Endothelial cell of umbilical vein (primary cell): Measurements from ENCODE around the gene FUZ. TPM values are rescaled to one million over a fixed set of nuclear protein-coding genes. Genes with fewer than 3 reads are reported as not detected.

ENCODE experiments used
- BruUV-seq: library from RNA; stranded (reverse); fragments of 400-500 nt; replicated peaks from 2 replicates; lab custom pipeline; 2021; lab: Mats Ljungman, UMichigan
- CTCF ChIA-PET: fragments of 300-600, 350-600 bp; sonication (Branson Sonifier 250); formaldehyde crosslinking; loops from one replicate; lab custom pipeline; 2021; ENCODE audit warnings: antibody characterized with exemption, inconsistent platforms; lab: Charles Lee
- POLR2A ChIA-PET: fragments of 300-600, 350-600 bp; sonication (Branson Sonifier 250); formaldehyde crosslinking; loops from one replicate; lab custom pipeline; 2021; ENCODE audit warnings: antibody characterized with exemption, inconsistent platforms; lab: Charles Lee
- DNase-seq: peaks from one replicate; pipeline ENCODE4 v3.0.0-alpha.2; 2011; ENCODE audit warnings: low read depth, low spot score
- FAIRE-seq: peaks from 2 replicates; lab custom pipeline; 2011; peaks lifted over from hg19 to GRCh38; lab: Jason Lieb, UNC
- H2AFZ ChIP-seq: 2 replicates; pipeline ENCODE4 v1.6.0; 2012; ENCODE audit warnings: low read depth, low read length, control low read depth, inconsistent platforms
- H3K27ac ChIP-seq: 2 replicates; pipeline ENCODE4 v1.5.1; 2011; ENCODE audit warnings: low read depth, mild to moderate bottlenecking, control low read depth, low read length, moderate library complexity; ENCODE audit not compliant: insufficient read depth
- H3K27me3 ChIP-seq, 2 experiments: 2 replicates each; pipeline versions ENCODE4 v1.6.0 to v1.6.1; 2011; ENCODE audit warnings: low read length in 2 of 2, mixed read lengths in 1 of 2; ENCODE audit not compliant: control insufficient read depth in 2 of 2, insufficient read depth in 2 of 2
- H3K36me3 ChIP-seq, 2 experiments: 2 replicates in 1 of 2; 3 replicates in 1 of 2; pipeline ENCODE4 v1.5.1; 2011; ENCODE audit warnings: low read length in 2 of 2, mild to moderate bottlenecking in 1 of 2, moderate library complexity in 1 of 2; ENCODE audit not compliant: control insufficient read depth in 2 of 2, insufficient read depth in 2 of 2; ENCODE audit errors: extremely low read depth in 1 of 2
- H3K4me1 ChIP-seq: 3 replicates; pipeline ENCODE4 v1.5.1; 2011; ENCODE audit warnings: mild to moderate bottlenecking, low read length; ENCODE audit not compliant: control insufficient read depth, insufficient read depth; ENCODE audit errors: extremely low read depth
- H3K4me2 ChIP-seq: 2 replicates; pipeline ENCODE4 v1.6.1; 2011; ENCODE audit warnings: low read length, control low read depth, mixed read lengths; ENCODE audit not compliant: insufficient read depth
- H3K4me3 ChIP-seq, 3 experiments: fragments of 200-600 bp in 1 of 3; sonication (generic), shearing (Covaris generic) in 1 of 3; replicated peaks in 1 of 3; 2 replicates each; pipeline ENCODE4 v1.5.1; 2011 to 2016; ENCODE audit warnings: control low read depth in 3 of 3, low read length in 3 of 3, mild to moderate bottlenecking in 2 of 3, inconsistent platforms in 1 of 3, low read depth in 1 of 3, moderate library complexity in 1 of 3; ENCODE audit not compliant: insufficient read depth in 1 of 3
- H3K79me2 ChIP-seq: 2 replicates; pipeline ENCODE4 v1.6.0; 2012; ENCODE audit warnings: low read length, inconsistent platforms; ENCODE audit not compliant: control insufficient read depth, insufficient read depth
- H3K9ac ChIP-seq: replicated peaks from 2 replicates; pipeline ENCODE3; 2011; ENCODE audit warnings: low read length, control low read depth; ENCODE audit not compliant: insufficient read depth; ENCODE audit errors: extremely low read depth
- H3K9me1 ChIP-seq: replicated peaks from 3 replicates; pipeline ENCODE4 v1.6.0; 2011; ENCODE audit warnings: mild to moderate bottlenecking, low read length; ENCODE audit not compliant: control insufficient read depth, insufficient read depth; ENCODE audit errors: extremely low read depth
- H3K9me3 ChIP-seq: replicated peaks from 2 replicates; pipeline ENCODE4 v1.5.1; 2012; ENCODE audit warnings: low read length, inconsistent platforms; ENCODE audit not compliant: control insufficient read depth, insufficient read depth
- H4K20me1 ChIP-seq: replicated peaks from 2 replicates; pipeline ENCODE3; 2011; ENCODE audit warnings: mild to moderate bottlenecking, low read length; ENCODE audit not compliant: control insufficient read depth, insufficient read depth; ENCODE audit errors: extremely low read depth
- CTCF ChIP-seq, 2 donors: IDR thresholded peaks; 1 replicate in 1 of 2; 2 replicates in 1 of 2; pipeline ENCODE4 v1.5.1; 2011; ENCODE audit warnings: low read length in 2 of 2, mild to moderate bottlenecking in 2 of 2, moderate library complexity in 2 of 2, control low read depth in 1 of 2, inconsistent platforms in 1 of 2, low read depth in 1 of 2; ENCODE audit not compliant: insufficient read depth in 1 of 2; ENCODE audit errors: extremely low read depth in 1 of 2
- EZH2 ChIP-seq: IDR thresholded peaks from 2 replicates; pipeline ENCODE4 v1.6.1; 2012; ENCODE audit warnings: borderline replicate concordance, low read depth, mild to moderate bottlenecking, moderate library complexity, low read length, inconsistent platforms; ENCODE audit not compliant: severe bottlenecking
- FOS ChIP-seq: IDR thresholded peaks from 2 replicates; pipeline ENCODE4 v1.6.1; 2011; ENCODE audit warnings: mild to moderate bottlenecking, low read length, moderate library complexity, borderline replicate concordance; ENCODE audit not compliant: insufficient read depth
- GATA2 ChIP-seq: IDR thresholded peaks from 2 replicates; pipeline ENCODE4 v1.7.0; 2011; ENCODE audit warnings: low read depth, mild to moderate bottlenecking, moderate library complexity, mixed read lengths, low read length; ENCODE audit not compliant: insufficient read length, insufficient read depth
- JUN ChIP-seq: IDR thresholded peaks from 2 replicates; pipeline ENCODE4 v1.6.1; 2011; ENCODE audit warnings: borderline replicate concordance, low read depth; ENCODE audit not compliant: insufficient read length, insufficient read depth
- MAX ChIP-seq: IDR thresholded peaks from 2 replicates; pipeline ENCODE4 v1.6.1; 2011; ENCODE audit not compliant: insufficient read depth, insufficient read length
- MYC ChIP-seq: IDR thresholded peaks from one replicate; pipeline ENCODE4 v1.6.1; 2011; ENCODE audit warnings: mild to moderate bottlenecking, low read depth, low read length
- POLR2A ChIP-seq: IDR thresholded peaks from 2 replicates; pipeline ENCODE4 v1.6.1; 2012; ENCODE audit warnings: low read depth, mild to moderate bottlenecking, control low read depth, low read length
- POLR2AphosphoS5 ChIP-seq: IDR thresholded peaks from 2 replicates; pipeline ENCODE4 v1.6.1; 2012; ENCODE audit warnings: low read depth, mild to moderate bottlenecking, control low read depth, low read length, moderate library complexity; ENCODE audit not compliant: insufficient read depth
- dilution Hi-C: fragments of 300-500 bp; cut with MboI; formaldehyde crosslinking; loops from one replicate; pipeline ENCODE4 v1.15.0; 2019; ENCODE audit warnings: low sequenced_read_pairs; ENCODE audit not compliant: extremely low pct_ligation_motif_present
- intact Hi-C: fragments of 100-400 bp; cut with micrococcal nuclease; formaldehyde crosslinking; loops from one replicate; pipeline ENCODE4 v1.10.0; 2022
- polyA plus RNA-seq, 4 experiments: library from polyadenylated mRNA; depleted of rRNA in 3 of 4; stranded (reverse) in 3 of 4; unstranded in 1 of 4; fragments of >200 nt; gene quantifications; 2 replicates each; pipeline versions ENCODE4 v1.2.1 to v1.2.3, GENCODE V29; 2011 to 2012; ENCODE audit warnings: missing spikeins in 1 of 4
- total RNA-seq: library from RNA; stranded (reverse); gene quantifications from 2 replicates; pipeline ENCODE4 v1.2.3, GENCODE V29; 2021

The FUZ gene
- total and polyA plus RNA-seq, 2 donors (not counting 3 experiments of a cell fraction or from before 2014, with no cell fraction given) = 12.3 to 14.0 TPM

- peaks cover 9% of the 10 kb centered on the region for H3K4me1 ChIP-seq
- BruUV-seq = no TSS peak
- no peak for DNase-seq
- no peaks in the 10 kb centered on the region for H3K27me3 ChIP-seq
- TF ChIP-seq POLR2A (no peak), JUN (no peak), POLR2AphosphoS5 (peak; percentile 7), FOS (no peak), MYC (no peak), EZH2 (no peak)
- H3K9ac ChIP-seq = no peak overlapping the region
- H3K4me3 ChIP-seq = no peak overlapping the region
- CTCF ChIA-PET = no interaction called here
- no peak overlapping the region for H2AFZ ChIP-seq
- POLR2A ChIA-PET = no interaction called here
- peaks cover 15 to 60% of the 10 kb centered on the region in 2 experiments for H3K36me3 ChIP-seq
- H3K27ac ChIP-seq = no peak overlapping the region
- FAIRE-seq = no peak
- H3K9me1 ChIP-seq = no peaks in the 10 kb centered on the region
- dilution Hi-C loops = no loop called here
- H3K4me2 ChIP-seq = no peak overlapping the region
- peaks cover 15% of the 10 kb centered on the region for H3K79me2 ChIP-seq
- intact Hi-C loops = no loop called here
- no peaks in the 10 kb centered on the region for H3K9me3 ChIP-seq
- no peaks in the 10 kb centered on the region for H4K20me1 ChIP-seq
These were observed 47.4 kb upstream of the FUZ start for GRCh38 chr19:49860336-49861102.

- ChIA-PET CTCF (interaction anchor here (0.6 to 1.4 kb wide), 3 partner anchors 10 to 164 kb away, joined by 3 to 5 read pairs (median 3); no protein-coding TSS in a partner anchor), POLR2A (interaction anchor here (1.3 kb wide), 1 partner anchor 10 kb away, joined by 4 read pairs; no protein-coding TSS in a partner anchor)
- Histone ChIP-seq H3K4me1 (peaks cover 9% of the 10 kb centered on the region), H3K79me2 (peaks cover 11% of the 10 kb centered on the region), H3K4me2 (no peak overlapping the region), H3K36me3 (peaks cover 15 to 63% of the 10 kb centered on the region in 2 experiments), H3K4me3 (no peak overlapping the region), H2AFZ (no peak overlapping the region), H3K9me1 (no peaks in the 10 kb centered on the region), H3K9ac (no peak overlapping the region), H3K27me3 (no peaks in the 10 kb centered on the region), H3K27ac (peak overlapping the region; percentile 58), H3K9me3 (no peaks in the 10 kb centered on the region), H4K20me1 (no peaks in the 10 kb centered on the region)
- DNase-seq (no peak), FAIRE-seq (no peak)
- TF ChIP-seq EZH2 (no peak), POLR2A (no peak), CTCF (IDR thresholded peaks at IDR 0.05; ENCODE audit: extremely low read depth in 1 of 2, insufficient read depth in 1 of 2, low read depth in 1 of 2, low read length in 2 of 2) (no peak), MAX (no peak), GATA2 (no peak), POLR2AphosphoS5 (no peak), FOS (no peak), JUN (no peak), MYC (no peak)
- dilution Hi-C loops = no loop called here
- intact Hi-C loops = no loop called here
- TSS peak; percentile 29 for BruUV-seq
These were observed 46.7 kb upstream of the FUZ start for GRCh38 chr19:49859682-49860335.
